ENCODE measurements around the gene PER2.

Gene PER2

DNA sequence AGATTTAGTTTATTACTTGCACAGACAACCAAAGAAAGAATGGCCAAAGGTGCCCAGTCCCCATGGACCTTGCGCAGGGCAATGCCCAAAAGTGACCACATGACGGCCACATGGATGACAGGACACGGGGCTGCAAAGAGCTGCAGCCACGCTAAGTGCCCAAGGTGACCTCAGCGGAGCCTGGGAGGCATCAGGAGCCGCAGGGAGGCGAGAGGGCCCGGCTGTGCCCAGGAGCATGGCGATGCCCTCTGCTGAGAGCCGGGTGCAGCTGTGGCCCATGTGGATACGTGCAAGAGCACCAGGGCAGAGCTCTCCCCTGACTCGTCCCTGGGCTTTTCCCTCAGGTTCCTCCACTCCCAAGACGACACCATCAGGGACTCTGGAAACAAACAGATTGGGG is 63.3 kb downstream of the PER2 start:
- Mint-ChIP-seq H3K4me1 (ENCODE audit: low read depth) (peaks cover 31% of the 10 kb centered on the region), H3K9me3 (no peaks in the 10 kb centered on the region), H3K4me3 (no peak overlapping the region), H3K36me3 (ENCODE audit: low read depth) (peaks cover 43% of the 10 kb centered on the region), H3K27me3 (peaks cover 24% of the 10 kb centered on the region), H3K27ac (no peak overlapping the region)
- intact Hi-C loops (cut with micrococcal nuclease), result no loop called here

- Mint-ChIP-seq H3K9me3 (no peaks in the 10 kb centered on the region), H3K36me3 (ENCODE audit: low read depth) (peaks cover 41% of the 10 kb centered on the region), H3K4me3 (no peak overlapping the region), H3K4me1 (ENCODE audit: low read depth) (peaks cover 31% of the 10 kb centered on the region), H3K27me3 (peaks cover 19% of the 10 kb centered on the region), H3K27ac (no peak overlapping the region)
- intact Hi-C loops (cut with micrococcal nuclease), result no loop called here
Observed at GRCh38 chr2:238224356-238225035, 63.9 kb downstream of the PER2 start.

GRCh38 chr2:238220892-238221521 is 67.4 kb downstream of the PER2 start:
- H3K27ac Mint-ChIP-seq, result no peak overlapping the region
- no peaks in the 10 kb centered on the region for H3K9me3 Mint-ChIP-seq
- no peak overlapping the region for H3K4me3 Mint-ChIP-seq
- peaks cover 8% of the 10 kb centered on the region for H3K27me3 Mint-ChIP-seq
- H3K36me3 Mint-ChIP-seq (ENCODE audit: low read depth), result peaks cover 21% of the 10 kb centered on the region
- intact Hi-C loops (cut with micrococcal nuclease), result no loop called here
- peaks cover 8% of the 10 kb centered on the region for H3K4me1 Mint-ChIP-seq (ENCODE audit: low read depth)

GRCh38 chr2:238220274-238220891 is 68.0 kb downstream of the PER2 start:
- Mint-ChIP-seq H3K27me3 (peaks cover 8% of the 10 kb centered on the region), H3K4me1 (ENCODE audit: low read depth) (peaks cover 2% of the 10 kb centered on the region), H3K27ac (no peak overlapping the region)

GRCh38 chr2:238216651-238217184 is 71.7 kb downstream of the PER2 start:
- intact Hi-C loops (cut with micrococcal nuclease), result no loop called here
- peaks cover 34% of the 10 kb centered on the region for H3K27me3 Mint-ChIP-seq
- H3K4me3 Mint-ChIP-seq, result no peak overlapping the region
- H3K4me1 Mint-ChIP-seq (ENCODE audit: low read depth), result no peaks in the 10 kb centered on the region
- H3K36me3 Mint-ChIP-seq (ENCODE audit: low read depth), result no peaks in the 10 kb centered on the region
- peaks cover 9% of the 10 kb centered on the region for H3K9me3 Mint-ChIP-seq
- H3K27ac Mint-ChIP-seq, result no peak overlapping the region

More at GRCh38 chr2:238220274-238220891, 68.0 kb downstream of the PER2 start:
- no peaks in the 10 kb centered on the region for H3K9me3 Mint-ChIP-seq
- peaks cover 15% of the 10 kb centered on the region for H3K36me3 Mint-ChIP-seq (ENCODE audit: low read depth)
- H3K4me3 Mint-ChIP-seq, result no peak overlapping the region
- intact Hi-C loops (cut with micrococcal nuclease), result no loop called here

DNA sequence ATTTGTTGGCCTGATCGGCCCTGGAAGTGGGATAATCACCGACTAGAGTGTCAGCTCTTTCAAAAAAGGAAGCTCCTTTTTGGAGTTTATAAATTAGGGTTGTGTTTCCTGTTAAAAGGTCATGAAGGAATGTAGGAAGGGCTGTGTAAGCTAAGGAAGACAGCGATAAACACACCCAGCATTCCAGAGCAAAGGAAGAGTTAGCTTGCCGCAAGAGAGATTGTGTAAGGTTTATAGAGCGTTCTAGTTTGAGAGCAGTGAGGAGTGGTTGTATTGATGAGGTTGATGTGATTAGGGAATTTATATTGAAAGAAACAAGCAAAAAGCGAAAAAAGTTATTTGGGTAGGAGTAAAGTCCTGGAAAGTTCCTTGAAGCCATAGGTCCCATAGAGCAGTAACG is 81.4 kb downstream of the PER2 start:
- H3K36me3 Mint-ChIP-seq (ENCODE audit: low read depth), result no peaks in the 10 kb centered on the region
- H3K9me3 Mint-ChIP-seq, result no peaks in the 10 kb centered on the region
- intact Hi-C loops (cut with micrococcal nuclease), result no loop called here
- peaks cover 7% of the 10 kb centered on the region for H3K27me3 Mint-ChIP-seq
- H3K27ac Mint-ChIP-seq, result no peak overlapping the region
- no peak overlapping the region for H3K4me3 Mint-ChIP-seq
- H3K4me1 Mint-ChIP-seq (ENCODE audit: low read depth), result peaks cover 11% of the 10 kb centered on the region

DNA sequence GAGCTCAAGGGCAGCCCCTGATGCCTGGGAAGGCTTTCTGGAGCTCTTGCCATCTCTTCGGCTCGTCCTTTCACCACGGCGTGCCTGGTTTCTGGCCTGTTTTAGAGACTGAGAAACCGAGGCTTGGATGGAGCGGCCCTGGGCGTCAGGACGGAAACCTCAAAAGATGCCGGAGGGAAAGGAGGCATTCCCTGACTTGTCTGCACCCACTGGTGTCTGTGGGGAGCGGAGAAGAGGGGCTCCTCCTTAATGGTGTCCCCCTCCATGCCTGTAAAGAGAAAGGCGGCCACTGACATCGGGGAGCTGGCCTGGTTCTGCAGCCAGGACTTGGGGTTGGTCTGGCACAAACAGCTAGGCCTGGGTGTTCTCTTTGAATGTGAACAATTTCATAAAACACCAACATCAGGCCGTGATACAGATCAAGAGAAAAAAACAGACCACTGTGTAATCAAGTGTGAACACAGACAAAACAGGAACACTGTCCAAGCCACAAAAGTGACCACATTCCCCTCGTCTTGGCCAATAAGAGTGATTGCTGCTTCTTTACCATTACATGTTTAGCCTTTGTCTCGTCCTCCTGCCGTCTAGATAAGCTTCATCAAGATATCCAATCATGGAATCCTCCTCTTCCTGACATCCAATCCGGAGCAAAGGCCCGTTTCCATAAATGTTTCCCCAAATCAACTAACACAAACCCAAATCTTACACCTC is 84.3 kb downstream of the PER2 start:
- Mint-ChIP-seq H3K27me3 (peaks cover 3% of the 10 kb centered on the region), H3K36me3 (ENCODE audit: low read depth) (peaks cover 5% of the 10 kb centered on the region), H3K27ac (peak overlapping the region; percentile 74), H3K9me3 (no peaks in the 10 kb centered on the region), H3K4me1 (ENCODE audit: low read depth) (peaks cover 38% of the 10 kb centered on the region), H3K4me3 (peak overlapping the region; percentile 68)
- intact Hi-C loops (cut with micrococcal nuclease), result loop anchor here (5.0 kb wide), 1 partner anchor 33 kb away; no protein-coding TSS in a partner anchor

- Mint-ChIP-seq H3K4me1 (ENCODE audit: low read depth) (peaks cover 42% of the 10 kb centered on the region), H3K9me3 (no peaks in the 10 kb centered on the region), H3K4me3 (peak within 1 kb of the TSS; percentile 80), H3K27ac (peak within 1 kb of the TSS; percentile 80), H3K36me3 (ENCODE audit: low read depth) (peaks cover 5% of the 10 kb centered on the region), H3K27me3 (peaks cover 3% of the 10 kb centered on the region)
- intact Hi-C loops (cut with micrococcal nuclease), result loop anchor here (5.0 kb wide), 1 partner anchor 34 kb away; no protein-coding TSS in a partner anchor
Observed at GRCh38 chr2:238203094-238203972, 85.1 kb downstream of the PER2 start, which contains the start of gene ILKAP. Gene ILKAP (minus strand): TSS chr2:238203695. CDS start chr2:238203553, 142 bp downstream.

DNA sequence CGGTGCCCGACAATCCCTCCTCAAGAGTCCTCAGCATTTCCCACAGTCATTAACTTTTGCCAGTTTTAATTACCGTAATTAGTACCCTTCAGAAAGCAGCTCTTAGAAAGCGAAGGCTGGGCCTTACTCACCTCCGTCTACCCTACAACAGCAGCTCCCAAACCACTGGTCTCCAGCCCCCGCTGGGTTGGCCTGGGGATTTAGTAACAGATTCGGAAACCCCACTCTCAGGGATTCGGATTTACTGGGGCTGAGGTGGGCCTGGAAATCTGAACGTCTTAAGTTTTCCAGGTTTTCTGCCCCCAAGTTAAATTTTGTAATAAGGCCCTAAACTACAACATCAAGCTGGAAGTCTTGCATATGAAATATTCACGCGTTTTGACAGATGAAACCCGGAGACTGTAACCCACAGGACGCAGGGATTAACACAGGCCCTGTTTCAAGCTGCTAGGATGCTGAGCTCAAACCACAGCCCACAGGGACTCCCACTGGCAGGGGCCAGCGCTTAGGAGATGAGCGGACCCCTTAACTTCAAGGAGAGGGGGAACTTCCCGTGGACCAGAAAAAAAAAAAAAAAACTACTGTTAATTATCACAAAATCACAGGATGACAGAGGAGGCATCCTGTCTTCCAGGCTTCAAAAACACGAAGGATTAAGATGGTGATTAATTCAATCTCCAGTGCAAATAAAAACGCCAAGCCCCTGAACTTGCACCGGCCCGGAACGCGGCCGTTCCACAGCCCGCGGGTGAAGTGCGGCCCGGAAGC is 85.9 kb downstream of the PER2 start:
- intact Hi-C loops (cut with micrococcal nuclease), result loop anchor here (5.0 kb wide), 1 partner anchor 35 kb away; no protein-coding TSS in a partner anchor
- Mint-ChIP-seq H3K36me3 (ENCODE audit: low read depth) (peaks cover 5% of the 10 kb centered on the region), H3K4me3 (peak overlapping the region; percentile 80), H3K27me3 (peaks cover 3% of the 10 kb centered on the region), H3K9me3 (no peaks in the 10 kb centered on the region), H3K27ac (peak overlapping the region; percentile 80), H3K4me1 (ENCODE audit: low read depth) (peaks cover 43% of the 10 kb centered on the region)
